ENCODE results near the gene DCAF8L2. TPM values are rescaled to one million over a fixed set of nuclear protein-coding genes. Genes with fewer than 3 reads are reported as not detected.

DCAF8L2 gene
- total RNA-seq, 1 experiment from 2014 or later = not detected

- no CpG with 5 or more reads among the region's 1 CpG for WGBS (ENCODE audit: extremely low coverage, insufficient read length, low lambda C conversion rate)
- Histone ChIP-seq H3K23me2 (ENCODE audit: insufficient read length, low read depth, low read length, poor library complexity, severe bottlenecking) (no peaks in the 10 kb centered on the region), H3K79me1 (ENCODE audit: insufficient read depth, low read depth, low read length, poor library complexity, severe bottlenecking) (no peaks in the 10 kb centered on the region), H3K4me1 (ENCODE audit: insufficient read depth, low read length) (no peaks in the 10 kb centered on the region), H3K18ac (ENCODE audit: insufficient read length, low read depth, low read length) (no peak overlapping the region), H3K9me3 (ENCODE audit: control insufficient read depth, low read depth, low read length) (peaks cover 10% of the 10 kb centered on the region), H2BK12ac (ENCODE audit: insufficient read length, low read depth, low read length) (no peak overlapping the region), H3K27me3 (ENCODE audit: insufficient read depth, low read length) (no peaks in the 10 kb centered on the region), H4K20me1 (ENCODE audit: control insufficient read depth, insufficient read depth, insufficient read length) (no peaks in the 10 kb centered on the region), H3K79me2 (ENCODE audit: insufficient read depth, low read length) (no peaks in the 10 kb centered on the region), H4K5ac (ENCODE audit: insufficient read length, low read depth, low read length) (no peak overlapping the region), H3K27ac (ENCODE audit: insufficient read length, low read depth, low read length) (no peak overlapping the region), H3K56ac (ENCODE audit: insufficient read length, low read depth, low read length) (no peak overlapping the region), H4K91ac (ENCODE audit: insufficient read length, low read depth, low read length) (no peak overlapping the region), H2BK120ac (ENCODE audit: low read depth, low read length, poor library complexity, severe bottlenecking) (no peak overlapping the region), H4K8ac (replicated peaks; ENCODE audit: insufficient read length, low read depth, low read length) (no peak overlapping the region), H3K9ac (ENCODE audit: extremely low read depth, insufficient read length, low read length) (no peak overlapping the region), H3K4me2 (ENCODE audit: insufficient read depth, insufficient read length, low read length) (no peak overlapping the region), H2BK5ac (ENCODE audit: insufficient read length, low read length) (no peak overlapping the region), H3T11ph (ENCODE audit: low read length) (no peak overlapping the region), H3K23ac (ENCODE audit: insufficient read length, low read depth, low read length) (no peak overlapping the region), H2AFZ (ENCODE audit: low read length) (no peak overlapping the region), H2BK15ac (ENCODE audit: low read depth, low read length) (no peak overlapping the region), H2BK20ac (ENCODE audit: low read depth, low read length, poor library complexity, severe bottlenecking) (no peak overlapping the region), H3K14ac (ENCODE audit: insufficient read depth, low read length) (no peak overlapping the region), H2AK5ac (ENCODE audit: insufficient read length, low read length) (no peak overlapping the region), H3K4ac (ENCODE audit: low read depth, low read length) (no peak overlapping the region)
- H3K4me3 Mint-ChIP-seq = no peak overlapping the region
- H3K27me3 Mint-ChIP-seq (ENCODE audit: low read depth) = peaks cover 45% of the 10 kb centered on the region
- H3K36me3 Mint-ChIP-seq (ENCODE audit: insufficient read depth in 1 of 3, low read depth in 3 of 3) = peaks cover 0 to 3% (median 0%) of the 10 kb centered on the region in 3 experiments; a peak in 4 of 7 replicates
- TF ChIP-seq CTCF (conservative IDR thresholded peaks at IDR 0.05) = no peak
- peaks cover 52 to 59% of the 10 kb centered on the region in 2 experiments for H3K9me3 Mint-ChIP-seq
- DNase-seq = no peak
- H3K27ac Mint-ChIP-seq = no peak overlapping the region
- no peaks in the 10 kb centered on the region for H3K4me1 Mint-ChIP-seq
Observed at GRCh38 chrX:27583976-27584375, 6.2 kb upstream of the DCAF8L2 start.

All from H9 (cell line).